GM20431 (cell line): ENCODE data around the gene PCDHA6.
"Not testable (repeated sequence)": the region's sequence is repeated elsewhere in the genome, so short reads cannot be mapped to it uniquely, and the experiment has no call there.

Experiments
- in situ Hi-C: fragments of 300-500 bp; cut with MseI, MboI; formaldehyde crosslinking; loops from one replicate; pipeline ENCODE4 v1.15.0; 2020; ENCODE audit warnings: low sequenced_read_pairs; ENCODE audit not compliant: unreplicated experiment

Gene PCDHA6

DNA sequence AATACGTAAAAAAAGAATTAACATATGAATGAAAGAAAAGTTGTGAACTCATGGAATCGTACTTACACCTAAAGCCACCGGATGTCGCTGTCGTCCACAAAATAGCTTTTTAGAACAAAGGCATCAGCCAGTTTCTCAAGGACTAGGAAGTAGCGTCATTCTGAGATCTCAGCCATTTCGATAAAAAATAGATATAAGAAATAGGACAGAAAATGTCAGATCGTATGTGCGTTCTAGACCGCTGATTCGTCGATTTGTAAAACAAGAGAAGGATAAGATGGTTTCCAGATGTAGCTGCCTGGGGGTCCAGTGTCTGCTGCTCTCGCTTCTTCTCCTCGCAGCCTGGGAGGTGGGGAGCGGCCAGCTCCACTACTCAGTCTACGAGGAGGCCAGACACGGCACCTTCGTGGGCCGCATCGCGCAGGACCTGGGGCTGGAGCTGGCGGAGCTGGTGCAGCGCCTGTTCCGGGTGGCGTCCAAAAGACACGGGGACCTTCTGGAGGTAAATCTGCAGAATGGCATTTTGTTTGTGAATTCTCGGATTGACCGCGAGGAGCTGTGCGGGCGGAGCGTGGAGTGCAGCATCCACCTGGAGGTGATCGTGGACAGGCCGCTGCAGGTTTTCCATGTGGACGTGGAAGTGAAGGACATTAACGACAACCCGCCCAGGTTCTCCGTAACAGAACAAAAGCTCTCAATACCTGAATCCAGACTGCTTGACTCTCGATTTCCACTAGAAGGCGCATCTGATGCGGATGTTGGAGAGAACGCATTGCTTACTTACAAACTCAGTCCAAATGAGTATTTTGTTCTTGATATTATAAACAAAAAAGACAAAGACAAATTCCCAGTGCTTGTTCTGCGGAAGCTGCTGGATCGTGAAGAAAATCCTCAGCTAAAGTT, 28.3 kb downstream of the PCDHA6 start, which contains the start of gene PCDHA10:
Gene PCDHA10 (plus strand): TSS at position 126 of the 903 bp plus-strand sequence. CDS start 152 bp downstream, at position 278.
- in situ Hi-C loops: no loop called here

- in situ Hi-C loops: no loop called here
Observed at GRCh38 chr5:140857177-140857986, 29.6 kb downstream of the PCDHA6 start.

DNA sequence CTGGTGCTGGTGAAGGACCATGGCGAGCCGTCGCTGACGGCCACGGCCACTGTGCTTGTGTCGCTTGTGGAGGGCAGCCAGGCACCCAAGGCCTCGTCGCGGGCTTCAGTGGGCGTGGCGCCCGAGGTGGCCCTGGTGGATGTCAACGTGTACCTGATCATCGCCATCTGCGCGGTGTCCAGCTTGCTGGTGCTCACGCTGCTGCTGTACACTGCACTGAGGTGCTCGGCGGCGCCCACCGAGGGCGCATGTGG, 30.2 kb downstream of the PCDHA6 start:
- in situ Hi-C loops: no loop called here

DNA sequence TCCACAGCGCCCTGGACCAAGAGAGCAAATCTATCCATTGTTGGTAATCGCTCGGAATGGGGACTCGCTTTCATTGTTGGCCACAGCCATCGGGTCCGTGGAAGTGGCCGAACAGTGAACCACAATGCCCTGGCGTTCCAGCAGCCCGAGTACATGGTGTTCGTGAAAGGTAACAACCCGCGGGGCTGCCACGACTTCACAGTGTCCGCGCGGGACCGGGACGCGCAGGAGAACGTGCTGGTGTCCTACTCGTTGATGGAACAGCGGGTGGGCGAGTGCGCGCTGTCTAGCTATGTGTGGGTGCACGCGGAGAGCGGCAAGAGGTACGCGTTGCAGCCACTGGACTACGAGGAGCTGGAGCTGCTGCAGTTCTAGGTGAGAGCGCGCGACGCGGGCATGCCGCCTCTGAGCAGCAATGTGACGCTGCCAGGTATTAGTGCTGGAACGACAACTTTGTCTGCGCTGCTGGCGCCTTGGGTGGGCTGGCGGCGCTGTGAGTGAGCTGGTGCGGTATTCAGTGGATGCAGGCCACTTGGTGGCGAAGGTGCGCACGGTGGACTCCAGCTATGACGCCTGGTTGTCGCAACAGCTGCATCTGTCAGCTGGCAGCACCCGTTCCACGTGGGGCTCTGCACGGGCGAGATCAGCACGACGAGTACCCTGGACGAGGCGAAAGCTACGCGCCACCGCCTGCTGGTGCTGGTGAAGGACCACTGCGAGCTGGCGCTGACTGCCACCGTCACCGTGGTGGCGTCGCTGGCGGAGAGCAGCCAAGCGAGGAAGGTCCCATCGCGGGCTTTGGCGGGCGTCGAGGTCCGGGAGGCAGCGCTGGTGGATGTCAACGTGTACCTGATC, 34.9 kb downstream of the PCDHA6 start:
- in situ Hi-C loops: no loop called here

DNA sequence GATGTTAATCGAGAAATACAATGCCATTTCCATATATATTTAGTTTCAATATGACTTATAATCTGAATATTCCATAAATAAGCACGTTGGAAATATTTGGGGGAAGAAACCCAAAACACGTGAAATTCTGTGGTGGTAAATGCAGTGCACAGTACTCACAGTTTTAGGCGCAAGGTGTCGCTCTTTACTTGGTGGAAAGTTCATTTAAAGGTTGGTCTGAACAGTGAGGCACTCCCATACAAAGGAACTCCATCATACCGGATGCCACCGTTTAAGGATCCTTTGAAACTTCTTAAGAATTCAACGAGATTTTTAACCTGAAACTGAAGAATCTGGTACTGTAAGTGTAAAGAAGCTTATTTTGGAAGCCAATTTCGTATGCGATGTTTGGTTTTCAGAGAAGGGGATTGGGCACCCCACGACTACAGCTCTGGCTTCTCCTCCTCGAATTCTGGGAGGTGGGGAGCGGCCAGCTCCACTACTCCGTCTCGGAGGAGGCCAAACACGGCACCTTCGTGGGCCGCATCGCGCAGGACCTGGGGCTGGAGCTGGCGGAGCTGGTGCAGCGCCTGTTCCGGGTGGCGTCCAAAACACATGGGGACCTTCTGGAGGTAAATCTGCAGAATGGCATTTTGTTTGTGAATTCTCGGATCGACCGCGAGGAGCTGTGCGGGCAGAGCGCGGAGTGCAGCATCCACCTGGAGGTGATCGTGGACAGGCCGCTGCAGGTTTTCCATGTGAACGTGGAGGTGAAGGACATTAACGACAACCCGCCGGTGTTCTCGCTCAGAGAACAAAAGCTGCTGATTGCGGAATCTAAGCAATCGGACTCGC, 41.2 kb downstream of the PCDHA6 start, which contains the start of gene PCDHA11:
Gene PCDHA11 (plus strand): TSS at position 237 of the 834 bp plus-strand sequence. CDS start 147 bp downstream, at position 384.
- in situ Hi-C loops: no loop called here

DNA sequence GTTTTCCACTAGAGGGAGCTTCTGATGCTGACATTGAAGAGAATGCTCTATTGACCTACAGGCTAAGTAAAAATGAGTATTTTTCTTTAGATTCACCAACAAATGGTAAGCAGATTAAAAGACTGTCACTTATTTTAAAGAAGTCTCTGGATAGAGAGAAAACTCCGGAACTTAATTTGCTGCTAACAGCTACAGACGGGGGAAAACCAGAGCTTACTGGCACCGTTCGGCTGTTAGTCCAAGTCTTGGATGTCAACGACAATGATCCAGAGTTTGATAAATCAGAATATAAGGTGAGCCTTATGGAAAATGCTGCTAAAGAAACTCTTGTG, 41.8 kb downstream of the PCDHA6 start:
- in situ Hi-C loops: no loop called here

GRCh38 chr5:140870221-140871201, 42.8 kb downstream of the PCDHA6 start:
- in situ Hi-C loops: no loop called here

GRCh38 chr5:140875085-140876065, 47.6 kb downstream of the PCDHA6 start, which contains the start of gene PCDHA12:
PCDHA12 (plus strand) TSS chr5:140875308; CDS start chr5:140875473, 165 bp downstream.
- in situ Hi-C loops: no loop called here

- in situ Hi-C loops: not testable (repeated sequence)
Observed at GRCh38 chr5:140876541-140877261, 48.9 kb downstream of the PCDHA6 start.

DNA sequence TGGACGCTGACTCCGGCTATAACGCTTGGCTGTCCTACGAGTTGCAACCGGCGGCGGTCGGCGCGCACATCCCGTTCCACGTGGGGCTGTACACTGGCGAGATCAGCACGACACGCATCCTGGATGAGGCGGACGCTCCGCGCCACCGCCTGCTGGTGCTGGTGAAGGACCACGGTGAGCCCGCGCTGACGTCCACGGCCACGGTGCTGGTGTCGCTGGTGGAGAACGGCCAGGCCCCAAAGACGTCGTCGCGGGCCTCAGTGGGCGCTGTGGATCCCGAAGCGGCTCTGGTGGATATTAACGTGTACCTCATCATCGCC, 49.5 kb downstream of the PCDHA6 start:
- in situ Hi-C loops: no loop called here
